H9 (cell line): Measurements from ENCODE around the gene SPRR2E. TPM values are rescaled to one million over a fixed set of nuclear protein-coding genes. Genes with fewer than 3 reads are reported as not detected.

ENCODE experiments used
- DNase-seq: peaks from one replicate; pipeline ENCODE4 v3.0.0-alpha.2; 2017
- H2AFZ ChIP-seq: one replicate; pipeline ENCODE4 v1.6.1; 2013; ENCODE audit warnings: mild to moderate bottlenecking, low read length, control low read depth, moderate library complexity
- H2AK5ac ChIP-seq: 2 replicates; pipeline ENCODE4 v1.6.1; 2013; ENCODE audit warnings: low read length, control low read depth, mixed read lengths; ENCODE audit not compliant: insufficient read length
- H2BK120ac ChIP-seq: one replicate; pipeline ENCODE4 v1.6.1; 2013; ENCODE audit warnings: low read depth, mild to moderate bottlenecking, low read length, control low read depth, inconsistent platforms; ENCODE audit not compliant: poor library complexity, severe bottlenecking
- H2BK12ac ChIP-seq: 2 replicates; pipeline ENCODE4 v1.6.1; 2013; ENCODE audit warnings: low read length, control low read depth, mixed read lengths, low read depth; ENCODE audit not compliant: insufficient read length
- H2BK15ac ChIP-seq: 2 replicates; pipeline ENCODE4 v1.6.1; 2013; ENCODE audit warnings: low read depth, low read length, control low read depth
- H2BK20ac ChIP-seq: one replicate; pipeline ENCODE4 v1.6.1; 2013; ENCODE audit warnings: low read depth, mild to moderate bottlenecking, low read length, control low read depth, inconsistent platforms; ENCODE audit not compliant: poor library complexity, severe bottlenecking
- H2BK5ac ChIP-seq: 2 replicates; pipeline ENCODE4 v1.6.1; 2013; ENCODE audit warnings: low read length, control low read depth, mixed read lengths; ENCODE audit not compliant: insufficient read length
- H3K14ac ChIP-seq: 2 replicates; pipeline ENCODE4 v1.6.1; 2013; ENCODE audit warnings: low read length, control low read depth; ENCODE audit not compliant: insufficient read depth
- H3K18ac ChIP-seq: 2 replicates; pipeline ENCODE4 v1.6.1; 2013; ENCODE audit warnings: low read depth, mild to moderate bottlenecking, mixed read lengths, low read length, control low read depth; ENCODE audit not compliant: insufficient read length
- H3K23ac ChIP-seq: 2 replicates; pipeline ENCODE4 v1.6.1; 2013; ENCODE audit warnings: low read length, control low read depth, mixed read lengths, low read depth; ENCODE audit not compliant: insufficient read length
- H3K23me2 ChIP-seq: 2 replicates; pipeline ENCODE4 v1.6.1; 2013; ENCODE audit warnings: low read depth, mild to moderate bottlenecking, mixed read lengths, low read length, control low read depth; ENCODE audit not compliant: insufficient read length, poor library complexity, severe bottlenecking
- H3K27ac ChIP-seq: 2 replicates; pipeline ENCODE4 v1.5.1; 2013; ENCODE audit warnings: low read length, control low read depth, mixed read lengths, low read depth; ENCODE audit not compliant: insufficient read length
- H3K27me3 ChIP-seq: 2 replicates; pipeline ENCODE4 v1.6.1; 2013; ENCODE audit warnings: low read length, control low read depth, inconsistent platforms; ENCODE audit not compliant: insufficient read depth
- H3K4ac ChIP-seq: 2 replicates; pipeline ENCODE4 v1.6.1; 2013; ENCODE audit warnings: low read depth, mild to moderate bottlenecking, control low read depth, inconsistent platforms, low read length, moderate library complexity
- H3K4me1 ChIP-seq: 2 replicates; pipeline ENCODE4 v1.6.1; 2013; ENCODE audit warnings: low read length, control low read depth, inconsistent platforms; ENCODE audit not compliant: insufficient read depth
- H3K4me2 ChIP-seq: 2 replicates; pipeline ENCODE4 v1.6.1; 2013; ENCODE audit warnings: low read length, control low read depth, mixed read lengths; ENCODE audit not compliant: insufficient read length, insufficient read depth
- H3K56ac ChIP-seq: 2 replicates; pipeline ENCODE4 v1.6.1; 2013; ENCODE audit warnings: low read depth, mild to moderate bottlenecking, mixed read lengths, low read length, control low read depth; ENCODE audit not compliant: insufficient read length
- H3K79me1 ChIP-seq: 2 replicates; pipeline ENCODE4 v1.6.1; 2013; ENCODE audit warnings: low read depth, mild to moderate bottlenecking, moderate library complexity, low read length, control low read depth, inconsistent platforms; ENCODE audit not compliant: insufficient read depth, poor library complexity, severe bottlenecking
- H3K79me2 ChIP-seq: 2 replicates; pipeline ENCODE4 v1.6.1; 2013; ENCODE audit warnings: low read length, control low read depth, inconsistent platforms; ENCODE audit not compliant: insufficient read depth
- H3K9ac ChIP-seq: 2 replicates; pipeline ENCODE4 v1.6.1; 2013; ENCODE audit warnings: low read length, control low read depth, mixed read lengths; ENCODE audit not compliant: insufficient read length; ENCODE audit errors: extremely low read depth
- H3K9me3 ChIP-seq: one replicate; pipeline ENCODE4 v1.6.1; 2013; ENCODE audit warnings: low read depth, low read length, inconsistent platforms; ENCODE audit not compliant: control insufficient read depth
- H3T11ph ChIP-seq: one replicate; pipeline ENCODE4 v1.6.1; 2013; ENCODE audit warnings: mild to moderate bottlenecking, low read length, control low read depth, inconsistent platforms
- H4K20me1 ChIP-seq: one replicate; pipeline ENCODE4 v1.6.1; 2013; ENCODE audit not compliant: control insufficient read depth, insufficient read length, insufficient read depth
- H4K5ac ChIP-seq: 2 replicates; pipeline ENCODE4 v1.6.1; 2013; ENCODE audit warnings: low read depth, mild to moderate bottlenecking, mixed read lengths, low read length, control low read depth; ENCODE audit not compliant: insufficient read length
- H4K8ac ChIP-seq: replicated peaks from 2 replicates; pipeline ENCODE4 v1.6.1; 2013; ENCODE audit warnings: low read length, control low read depth, mixed read lengths, low read depth; ENCODE audit not compliant: insufficient read length
- H4K91ac ChIP-seq: 2 replicates; pipeline ENCODE4 v1.6.1; 2013; ENCODE audit warnings: low read depth, mild to moderate bottlenecking, moderate library complexity, mixed read lengths, low read length, control low read depth; ENCODE audit not compliant: insufficient read length
- H3K27ac Mint-ChIP-seq, 3 experiments: 2 replicates in 2 of 3; 3 replicates in 1 of 3; pipeline ENCODE4 v1.8.0; 2020 to 2021; ENCODE audit warnings: mixed read lengths in 3 of 3, mild to moderate bottlenecking in 1 of 3, moderate library complexity in 1 of 3
- H3K27me3 Mint-ChIP-seq: 2 replicates; pipeline ENCODE4 v1.8.0; 2021; ENCODE audit warnings: low read depth, mild to moderate bottlenecking, moderate library complexity, mixed read lengths
- H3K36me3 Mint-ChIP-seq, 3 experiments: 2 replicates in 2 of 3; 3 replicates in 1 of 3; pipeline ENCODE4 v1.8.0; 2020 to 2021; ENCODE audit warnings: low read depth in 3 of 3, mixed read lengths in 3 of 3; ENCODE audit not compliant: insufficient read depth in 1 of 3
- H3K4me1 Mint-ChIP-seq, 2 experiments: 2 replicates each; pipeline ENCODE4 v1.8.0; 2020; ENCODE audit warnings: mixed read lengths in 2 of 2
- H3K4me3 Mint-ChIP-seq, 2 experiments: 2 replicates in 1 of 2; 3 replicates in 1 of 2; pipeline ENCODE4 v1.8.0; 2020 to 2021; ENCODE audit warnings: mild to moderate bottlenecking in 2 of 2, mixed read lengths in 2 of 2, moderate library complexity in 1 of 2
- H3K9me3 Mint-ChIP-seq, 2 experiments: 2 replicates in 1 of 2; 3 replicates in 1 of 2; pipeline ENCODE4 v1.8.0; 2020; ENCODE audit warnings: mild to moderate bottlenecking in 2 of 2, mixed read lengths in 2 of 2, moderate library complexity in 1 of 2
- CTCF ChIP-seq: fragments of 200-600 bp; sonication (generic); conservative IDR thresholded peaks from 3 replicates; pipeline ENCODE4 v1.8.0; 2021; ENCODE audit warnings: antibody characterized with exemption, mild to moderate bottlenecking
- WGBS: extraction: QIAGEN DNeasy Blood & Tissue Kit; methylation state at CpG from one replicate; pipeline ENCODE4 v1.1.7; 2013; ENCODE audit warnings: missing lambda C conversion rate, low lambda C conversion rate, mixed read lengths; ENCODE audit not compliant: insufficient read length; ENCODE audit errors: extremely low coverage; 5-methylcytosine and 5-hydroxymethylcytosine counted together
- total RNA-seq: library from RNA; stranded (reverse); gene quantifications from 2 replicates; pipeline ENCODE4 v1.2.1, GENCODE V29; 2021

The SPRR2E gene
- total RNA-seq, 1 experiment from 2014 or later: not detected

- Histone ChIP-seq H4K8ac (no peak overlapping the region), H4K5ac (no peak overlapping the region), H3K4me1 (no peaks in the 10 kb centered on the region), H2BK15ac (no peak overlapping the region), H3K4me2 (no peak overlapping the region), H2AFZ (no peak overlapping the region), H3K27me3 (no peaks in the 10 kb centered on the region), H3K9ac (no peak overlapping the region), H3K9me3 (no peaks in the 10 kb centered on the region), H4K91ac (no peak overlapping the region), H3K18ac (no peak overlapping the region), H2BK20ac (no peak overlapping the region), H2BK120ac (no peak overlapping the region), H4K20me1 (peaks cover 2% of the 10 kb centered on the region), H3K14ac (no peak overlapping the region), H3K27ac (no peak overlapping the region), H3K56ac (no peak overlapping the region), H2BK12ac (no peak overlapping the region), H3K23ac (no peak overlapping the region), H2BK5ac (no peak overlapping the region), H3K4ac (no peak overlapping the region), H3T11ph (no peak overlapping the region), H2AK5ac (no peak overlapping the region), H3K79me1 (no peaks in the 10 kb centered on the region), H3K23me2 (no peaks in the 10 kb centered on the region), H3K79me2 (no peaks in the 10 kb centered on the region)
- peaks cover 0 to 6% (median 5%) of the 10 kb centered on the region in 3 experiments; a peak in 3 of 7 replicates for H3K36me3 Mint-ChIP-seq
- H3K27me3 Mint-ChIP-seq: no peaks in the 10 kb centered on the region; the same call in 1 of the 2 replicates
- no peaks in the 10 kb centered on the region; a peak in 2 of 5 replicates for H3K9me3 Mint-ChIP-seq
- H3K4me1 Mint-ChIP-seq: peaks cover 6 to 7% of the 10 kb centered on the region in 2 experiments
- DNase-seq: no peak
- no peak overlapping the region for H3K4me3 Mint-ChIP-seq
- no peak overlapping the region for H3K27ac Mint-ChIP-seq
- no peak for TF ChIP-seq CTCF
- WGBS: no CpG with 5 or more reads among the region's 3 CpGs
These were observed 46.2 kb upstream of the SPRR2E start for GRCh38 chr1:153140484-153140883.
